ENCODE data around the gene COG3.

- TF ChIP-seq EZH2 (IDR thresholded peaks at IDR 0.05) (no peak), POLR2AphosphoS5 (IDR thresholded peaks at IDR 0.05; ENCODE audit: borderline replicate concordance, low read depth, low read length) (no peak), FOXP2 (optimal IDR thresholded peaks at IDR 0.05; ENCODE audit: control extremely low read depth, extremely low read length, insufficient read depth) (no peak)
Measured at GRCh38 chr13:45451282-45451681, 13.5 kb upstream of the COG3 start.

All from SK-N-MC (cell line).